GM10248 (cell line): ENCODE data around the gene TNK2.
"Not testable (repeated sequence)": the region's sequence is repeated elsewhere in the genome, so short reads cannot be mapped to it uniquely, and the experiment has no call there.

ENCODE experiments used
- CTCF ChIA-PET: fragments of 300-600 bp; sonication (Branson Sonifier 250); formaldehyde crosslinking; extraction: SDS; loops from one replicate; lab custom pipeline; 2021; ENCODE audit warnings: antibody characterized with exemption; lab: Yijun Ruan, JAX
- POLR2A ChIA-PET: fragments of 350-650 bp; sonication (Branson Sonifier 250); formaldehyde crosslinking; extraction: SDS; loops from one replicate; lab custom pipeline; 2020; ENCODE audit warnings: antibody characterized with exemption; lab: Yijun Ruan, JAX
- DNase-seq: peaks from one replicate; pipeline ENCODE4 v3.0.0; 2012; ENCODE audit errors: extremely low spot score
- CTCF ChIP-seq: IDR thresholded peaks from 2 replicates; pipeline ENCODE4 v1.5.1; 2012; ENCODE audit warnings: mild to moderate bottlenecking, low read depth; ENCODE audit errors: extremely low read depth, missing control alignments, control extremely low read depth

Gene TNK2

GRCh38 chr3:195863121-195864061 lies 45.0 kb downstream of the TNK2 start:
- peak; percentile 84 for DNase-seq
- CTCF ChIA-PET: interaction anchor here (0.6 to 15.5 kb wide), 8 partner anchors 8 to 56 kb away, joined by 3 to 254 read pairs (median 6); no protein-coding TSS in a partner anchor
- POLR2A ChIA-PET: no interaction called here
- TF ChIP-seq CTCF: peak; percentile 94

- POLR2A ChIA-PET, DNase-seq: not testable (repeated sequence)
- CTCF ChIA-PET: interaction anchor here (1.4 to 15.5 kb wide), 5 partner anchors 9 to 591 kb away, joined by 4 to 254 read pairs (median 45); partner anchors contain the start of gene XXYLT1
These were observed 46.0 kb downstream of the TNK2 start for GRCh38 chr3:195862318-195862717.

GRCh38 chr3:195860456-195860855 lies 47.9 kb downstream of the TNK2 start:
- ChIA-PET CTCF (interaction anchor here (1.0 to 15.5 kb wide), 8 partner anchors 10 to 589 kb away, joined by 3 to 254 read pairs (median 5); partner anchors contain the start of genes TNK2 and XXYLT1), POLR2A (no interaction called here)
- DNase-seq: no peak
- no peak for TF ChIP-seq CTCF

GRCh38 chr3:195859846-195860411 lies 48.4 kb downstream of the TNK2 start:
- ChIA-PET POLR2A (no interaction called here), CTCF (interaction anchor here (0.6 to 15.5 kb wide), 31 partner anchors 8 to 589 kb away, joined by 3 to 254 read pairs (median 4); partner anchors contain the start of genes TNK2 and XXYLT1)
- TF ChIP-seq CTCF: no peak
- no peak for DNase-seq

- TF ChIP-seq CTCF: peak; percentile 91
- CTCF ChIA-PET: interaction anchor here (0.6 to 15.5 kb wide), 33 partner anchors 8 to 588 kb away, joined by 3 to 254 read pairs (median 4); partner anchors contain the start of genes TNK2 and XXYLT1
- POLR2A ChIA-PET: no interaction called here
- peak; percentile 84 for DNase-seq
These were observed 49.1 kb downstream of the TNK2 start for GRCh38 chr3:195859061-195859845.

GRCh38 chr3:195856410-195857084 lies 51.8 kb downstream of the TNK2 start:
- POLR2A ChIA-PET: no interaction called here
- CTCF ChIA-PET: interaction anchor here (0.7 to 15.5 kb wide), 5 partner anchors 17 to 57 kb away, joined by 3 to 254 read pairs (median 7); no protein-coding TSS in a partner anchor
- DNase-seq: no peak
- no peak for TF ChIP-seq CTCF
